Parathyroid adenoma (tissue), 2 donors: ENCODE data around the gene EP400.

Source experiments
- H2AFZ ChIP-seq: fragments of 300-600 bp; sonication (generic); one replicate; pipeline ENCODE4 v1.7.0; 2017; ENCODE audit warnings: antibody characterized with exemption, mild to moderate bottlenecking
- H3K27ac ChIP-seq: fragments of 300-600 bp; sonication (generic); one replicate; pipeline ENCODE4 v1.7.0; 2017
- H3K27me3 ChIP-seq: fragments of 300-600 bp; sonication (generic); one replicate; pipeline ENCODE4 v1.7.0; 2017; ENCODE audit warnings: low read length; ENCODE audit not compliant: control insufficient read depth, insufficient read depth
- H3K36me3 ChIP-seq: fragments of 300-600 bp; sonication (generic); one replicate; pipeline ENCODE4 v1.7.0; 2017; ENCODE audit warnings: low read length; ENCODE audit not compliant: control insufficient read depth, insufficient read depth
- H3K4me1 ChIP-seq: fragments of 300-600 bp; sonication (generic); one replicate; pipeline ENCODE4 v1.7.0; 2017; ENCODE audit warnings: control low read depth
- H3K4me2 ChIP-seq: fragments of 300-600 bp; sonication (generic); one replicate; pipeline ENCODE4 v1.7.0; 2017; ENCODE audit warnings: low read length
- H3K4me3 ChIP-seq: fragments of 300-600 bp; sonication (generic); one replicate; pipeline ENCODE4 v1.7.0; 2017; ENCODE audit warnings: low read depth, low read length
- H3K79me2 ChIP-seq: fragments of 300-600 bp; sonication (generic); one replicate; pipeline ENCODE4 v1.7.0; 2017; ENCODE audit warnings: control low read depth
- H3K9ac ChIP-seq: fragments of 300-600 bp; sonication (generic); one replicate; pipeline ENCODE4 v1.7.0; 2017; ENCODE audit warnings: mild to moderate bottlenecking
- H3K9me3 ChIP-seq: fragments of 300-600 bp; sonication (generic); one replicate; pipeline ENCODE4 v1.7.0; 2017; ENCODE audit warnings: low read length; ENCODE audit not compliant: control insufficient read depth
- CTCF ChIP-seq: fragments of 300-600 bp; sonication (generic); IDR thresholded peaks from one replicate; pipeline ENCODE4 v1.7.0; 2017; ENCODE audit warnings: antibody characterized with exemption, mild to moderate bottlenecking
- donor health status: primary hyperparathyroidism.

EP400 gene

GRCh38 chr12:131930510-131930909 lies 19.2 kb upstream of the EP400 start:
- Histone ChIP-seq H3K36me3 (no peaks in the 10 kb centered on the region), H3K27me3 (no peaks in the 10 kb centered on the region), H2AFZ (no peak overlapping the region), H3K79me2 (peaks cover 2% of the 10 kb centered on the region), H3K4me2 (peak overlapping the region; percentile 70), H3K4me1 (no peaks in the 10 kb centered on the region), H3K9ac (no peak overlapping the region), H3K4me3 (peak overlapping the region; percentile 42), H3K27ac (no peak overlapping the region), H3K9me3 (no peaks in the 10 kb centered on the region)
- no peak for TF ChIP-seq CTCF

- no peak for TF ChIP-seq CTCF
- Histone ChIP-seq H3K4me3 (no peak overlapping the region), H3K27ac (no peak overlapping the region), H3K27me3 (no peaks in the 10 kb centered on the region), H3K36me3 (no peaks in the 10 kb centered on the region), H3K9me3 (no peaks in the 10 kb centered on the region), H3K79me2 (peaks cover 2% of the 10 kb centered on the region), H2AFZ (no peak overlapping the region), H3K4me2 (no peak overlapping the region), H3K9ac (no peak overlapping the region), H3K4me1 (no peaks in the 10 kb centered on the region)
Observed at GRCh38 chr12:131933387-131933786, 16.4 kb upstream of the EP400 start.

- Histone ChIP-seq H2AFZ (no peak overlapping the region), H3K4me2 (no peak overlapping the region), H3K27ac (no peak overlapping the region), H3K9ac (no peak overlapping the region), H3K4me1 (no peaks in the 10 kb centered on the region), H3K27me3 (no peaks in the 10 kb centered on the region), H3K79me2 (no peaks in the 10 kb centered on the region), H3K9me3 (no peaks in the 10 kb centered on the region), H3K4me3 (no peak overlapping the region), H3K36me3 (no peaks in the 10 kb centered on the region)
- TF ChIP-seq CTCF = no peak
Observed at GRCh38 chr12:131934535-131934934, 15.2 kb upstream of the EP400 start.

GRCh38 chr12:131938082-131938481 lies 11.7 kb upstream of the EP400 start:
- Histone ChIP-seq H3K4me2 (no peak overlapping the region), H3K27me3 (no peaks in the 10 kb centered on the region), H3K36me3 (no peaks in the 10 kb centered on the region), H3K79me2 (no peaks in the 10 kb centered on the region), H3K9me3 (no peaks in the 10 kb centered on the region), H3K9ac (no peak overlapping the region), H3K27ac (no peak overlapping the region), H3K4me3 (no peak overlapping the region), H2AFZ (no peak overlapping the region), H3K4me1 (no peaks in the 10 kb centered on the region)
- TF ChIP-seq CTCF = no peak

GRCh38 chr12:131939007-131939406 lies 10.7 kb upstream of the EP400 start:
- H3K9me3 ChIP-seq = no peaks in the 10 kb centered on the region
- no peaks in the 10 kb centered on the region for H3K36me3 ChIP-seq
- no peaks in the 10 kb centered on the region for H3K4me1 ChIP-seq
- no peak overlapping the region for H3K27ac ChIP-seq
- H3K4me3 ChIP-seq = no peak overlapping the region
- no peak for TF ChIP-seq CTCF
- H3K27me3 ChIP-seq = no peaks in the 10 kb centered on the region
- no peak overlapping the region for H3K9ac ChIP-seq
- no peaks in the 10 kb centered on the region for H3K79me2 ChIP-seq
- no peak overlapping the region for H3K4me2 ChIP-seq
- no peak overlapping the region for H2AFZ ChIP-seq
